CD4-positive, alpha-beta T cell treated with Interleukin-17A for 1 hour (primary cell): ENCODE results near the gene CEACAM5.
"Not testable (repeated sequence)": the region's sequence is repeated elsewhere in the genome, so short reads cannot be mapped to it uniquely, and the experiment has no call there.

Source experiments
- DNase-seq: peaks from one replicate; pipeline ENCODE4 v3.0.0-alpha.2; 2020

Gene CEACAM5

GRCh38 chr19:41744850-41745249 lies 36.4 kb downstream of the CEACAM5 start:
- DNase-seq = no peak

- no peak for DNase-seq
Measured at GRCh38 chr19:41745756-41746155, 37.3 kb downstream of the CEACAM5 start.

GRCh38 chr19:41746593-41747227 lies 38.3 kb downstream of the CEACAM5 start:
- peak; percentile 49 for DNase-seq

GRCh38 chr19:41748012-41748411 lies 39.6 kb downstream of the CEACAM5 start:
- no peak for DNase-seq

GRCh38 chr19:41750248-41751134 lies 42.1 kb downstream of the CEACAM5 start:
- not testable (repeated sequence) for DNase-seq

GRCh38 chr19:41753159-41753558 lies 44.7 kb downstream of the CEACAM5 start:
- DNase-seq = peak; percentile 71

GRCh38 chr19:41753936-41754529 lies 45.6 kb downstream of the CEACAM5 start:
- DNase-seq = peak; percentile 78

- no peak for DNase-seq
Measured at GRCh38 chr19:41755328-41755913, 47.0 kb downstream of the CEACAM5 start, which contains the start of gene CEACAM6. TSS of gene CEACAM6 (plus strand) at chr19:41755530. CDS start at chr19:41755639, 109 bp downstream.

GRCh38 chr19:41758846-41759245 lies 50.4 kb downstream of the CEACAM5 start:
- DNase-seq = no peak

GRCh38 chr19:41767115-41767514 lies 58.7 kb downstream of the CEACAM5 start:
- no peak for DNase-seq

- DNase-seq = not testable (repeated sequence)
Measured at GRCh38 chr19:41768105-41768504, 59.7 kb downstream of the CEACAM5 start.

GRCh38 chr19:41769608-41770007 lies 61.2 kb downstream of the CEACAM5 start:
- no peak for DNase-seq

GRCh38 chr19:41771410-41771809 lies 63.0 kb downstream of the CEACAM5 start:
- no peak for DNase-seq

GRCh38 chr19:41774515-41774980 lies 66.1 kb downstream of the CEACAM5 start:
- DNase-seq = peak; percentile 71

- no peak for DNase-seq
Measured at GRCh38 chr19:41776700-41777099, 68.3 kb downstream of the CEACAM5 start.
